Calu3 (cell line): ENCODE data around the gene ARHGEF18. TPM values are rescaled to one million over a fixed set of nuclear protein-coding genes. Genes with fewer than 3 reads are reported as not detected.
A peak's percentile ranks its signal among the peaks of the same experiment; 100 is the strongest.

ENCODE experiments used
- BruUV-seq: library from RNA; stranded (reverse); fragments of 400-500 nt; replicated peaks from 2 replicates; lab custom pipeline; 2021; lab: Mats Ljungman, UMichigan
- CTCF ChIA-PET: fragments of 300-600 bp; sonication (Branson Sonifier 250); formaldehyde crosslinking; loops from one replicate; lab custom pipeline; 2022; ENCODE audit warnings: antibody characterized with exemption; lab: Charles Lee
- DNase-seq: peaks from one replicate; pipeline ENCODE4 v3.0.0; 2022
- H3K27ac Mint-ChIP-seq: one replicate; pipeline ENCODE4 v1.8.0; 2022; ENCODE audit warnings: mixed read lengths; ENCODE audit not compliant: unreplicated experiment
- H3K27me3 Mint-ChIP-seq: one replicate; pipeline ENCODE4 v1.8.0; 2022; ENCODE audit warnings: mixed read lengths; ENCODE audit not compliant: unreplicated experiment
- H3K36me3 Mint-ChIP-seq: one replicate; pipeline ENCODE4 v1.8.0; 2022; ENCODE audit warnings: mild to moderate bottlenecking, moderate library complexity, mixed read lengths; ENCODE audit not compliant: insufficient read depth, unreplicated experiment
- H3K4me1 Mint-ChIP-seq: one replicate; pipeline ENCODE4 v1.8.0; 2022; ENCODE audit warnings: mild to moderate bottlenecking, low read depth, mixed read lengths; ENCODE audit not compliant: unreplicated experiment
- H3K4me3 Mint-ChIP-seq: one replicate; pipeline ENCODE4 v1.8.0; 2022; ENCODE audit warnings: mild to moderate bottlenecking, low read depth, moderate library complexity, mixed read lengths; ENCODE audit not compliant: unreplicated experiment
- H3K9me3 Mint-ChIP-seq: one replicate; pipeline ENCODE4 v1.8.0; 2022; ENCODE audit warnings: low read depth, mixed read lengths; ENCODE audit not compliant: unreplicated experiment
- intact Hi-C: fragments of 100-400 bp; cut with micrococcal nuclease; formaldehyde crosslinking; loops from one replicate; pipeline ENCODE4 v1.10.0; 2022; ENCODE audit not compliant: unreplicated experiment
- total RNA-seq: library from RNA; stranded (reverse); gene quantifications from 2 replicates; pipeline ENCODE4 v1.2.3, GENCODE V29; 2022
- TF ChIP-seq, protein P1 (sequence below): fragments of 200-600 bp; IDR thresholded peaks from one replicate; pipeline ENCODE4 v1.8.0; 2022; ENCODE audit warnings: antibody characterized with exemption; ENCODE audit not compliant: unreplicated experiment

ARHGEF18 gene
- total RNA-seq, 1 experiment from 2014 or later: 31.9 TPM

DNA sequence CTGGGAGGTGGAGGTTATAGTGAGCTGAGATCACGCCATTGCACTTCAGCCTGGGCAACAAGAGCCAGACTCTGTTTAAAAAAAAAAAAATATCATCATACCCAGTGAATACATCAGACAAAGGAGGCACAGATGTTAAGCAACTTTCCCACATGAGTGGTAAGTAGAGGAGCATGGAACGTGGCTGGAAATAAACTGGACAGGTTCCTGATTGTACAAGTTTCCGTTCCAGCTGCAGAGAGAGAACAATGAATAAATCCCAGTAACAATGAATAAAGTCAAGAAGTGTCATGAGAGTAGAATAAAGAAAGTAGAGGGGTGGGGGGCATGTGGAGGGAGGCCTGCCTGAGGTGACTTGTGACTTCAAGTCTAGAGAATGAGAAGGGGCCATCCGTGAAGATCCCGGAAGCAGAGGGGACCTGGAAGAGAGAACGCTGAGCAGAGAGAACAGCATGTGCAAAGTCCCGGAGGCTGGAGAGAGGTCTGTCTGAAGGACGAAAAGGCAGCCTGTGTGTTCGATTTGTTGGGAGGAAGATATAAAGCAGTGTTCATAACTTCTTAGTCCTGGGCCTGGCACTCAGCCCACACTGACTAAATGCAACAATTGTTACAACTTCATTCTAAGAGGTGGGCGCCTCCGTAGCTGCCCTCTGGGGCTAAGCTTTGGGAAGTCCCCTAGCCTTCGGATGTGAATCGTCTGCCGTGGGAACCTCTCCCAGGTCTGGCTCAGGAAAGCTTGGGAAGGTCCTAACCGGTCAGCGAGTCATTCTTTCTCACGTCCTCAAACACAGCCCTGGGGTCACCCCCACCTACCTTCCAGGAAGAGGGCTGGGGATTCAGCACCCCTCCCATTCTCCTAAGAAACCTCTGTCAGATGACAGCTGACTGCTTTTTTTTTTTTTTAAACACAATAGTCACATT lies 15.3 kb upstream of the ARHGEF18 start:
- CTCF ChIA-PET: interaction anchor here (0.7 kb wide), 1 partner anchor 172 kb away, joined by 3 read pairs; no protein-coding TSS in a partner anchor
- Mint-ChIP-seq H3K27me3 (peaks cover 20% of the 10 kb centered on the region), H3K27ac (no peak overlapping the region), H3K4me3 (no peak overlapping the region), H3K4me1 (no peaks in the 10 kb centered on the region), H3K36me3 (no peaks in the 10 kb centered on the region), H3K9me3 (no peaks in the 10 kb centered on the region)
- intact Hi-C loops: no loop called here
- TF ChIP-seq, protein P1, sequence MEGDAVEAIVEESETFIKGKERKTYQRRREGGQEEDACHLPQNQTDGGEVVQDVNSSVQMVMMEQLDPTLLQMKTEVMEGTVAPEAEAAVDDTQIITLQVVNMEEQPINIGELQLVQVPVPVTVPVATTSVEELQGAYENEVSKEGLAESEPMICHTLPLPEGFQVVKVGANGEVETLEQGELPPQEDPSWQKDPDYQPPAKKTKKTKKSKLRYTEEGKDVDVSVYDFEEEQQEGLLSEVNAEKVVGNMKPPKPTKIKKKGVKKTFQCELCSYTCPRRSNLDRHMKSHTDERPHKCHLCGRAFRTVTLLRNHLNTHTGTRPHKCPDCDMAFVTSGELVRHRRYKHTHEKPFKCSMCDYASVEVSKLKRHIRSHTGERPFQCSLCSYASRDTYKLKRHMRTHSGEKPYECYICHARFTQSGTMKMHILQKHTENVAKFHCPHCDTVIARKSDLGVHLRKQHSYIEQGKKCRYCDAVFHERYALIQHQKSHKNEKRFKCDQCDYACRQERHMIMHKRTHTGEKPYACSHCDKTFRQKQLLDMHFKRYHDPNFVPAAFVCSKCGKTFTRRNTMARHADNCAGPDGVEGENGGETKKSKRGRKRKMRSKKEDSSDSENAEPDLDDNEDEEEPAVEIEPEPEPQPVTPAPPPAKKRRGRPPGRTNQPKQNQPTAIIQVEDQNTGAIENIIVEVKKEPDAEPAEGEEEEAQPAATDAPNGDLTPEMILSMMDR: no peak
- BruUV-seq: no TSS peak
- peak; percentile 16 for DNase-seq

DNA sequence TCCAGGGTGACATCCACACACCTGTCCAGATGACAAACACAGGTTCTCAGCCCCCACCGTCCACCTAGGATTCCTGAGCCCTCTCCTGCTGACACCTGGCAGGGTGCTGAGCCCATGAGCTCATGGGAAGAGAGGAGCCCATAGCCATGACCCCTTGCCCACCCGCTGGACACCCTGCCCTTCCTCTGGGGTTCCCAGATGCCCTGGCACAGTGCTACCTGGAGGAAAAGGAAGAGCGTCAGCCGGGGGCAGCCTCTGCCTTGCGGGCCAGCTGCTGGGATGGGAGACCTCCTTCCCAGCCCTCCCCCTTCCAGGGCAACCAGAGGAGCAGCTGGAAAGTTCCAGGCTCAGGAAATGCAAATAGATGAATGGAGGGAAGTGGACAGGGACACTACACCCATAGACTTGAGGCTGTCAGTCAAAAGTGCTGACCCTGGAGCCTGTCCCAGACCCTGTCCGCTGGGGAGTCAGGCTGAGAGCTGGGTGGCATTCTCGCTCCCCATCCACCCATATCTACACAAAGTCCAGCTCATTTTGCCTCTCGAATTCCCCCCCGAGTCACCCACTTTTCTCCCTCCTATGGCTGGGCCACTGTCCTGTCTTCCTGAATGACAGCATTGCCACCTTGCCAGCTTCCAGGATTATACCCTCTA lies 12.3 kb upstream of the ARHGEF18 start:
- TF ChIP-seq, protein P1: no peak
- Mint-ChIP-seq H3K9me3 (no peaks in the 10 kb centered on the region), H3K4me3 (no peak overlapping the region), H3K36me3 (peaks cover 5% of the 10 kb centered on the region), H3K4me1 (no peaks in the 10 kb centered on the region), H3K27me3 (peaks cover 26% of the 10 kb centered on the region), H3K27ac (no peak overlapping the region)
- CTCF ChIA-PET: interaction anchor here (0.6 kb wide), 1 partner anchor 29 kb away, joined by 5 read pairs; no protein-coding TSS in a partner anchor
- intact Hi-C loops: no loop called here
- DNase-seq: no peak
- BruUV-seq: no TSS peak

DNA sequence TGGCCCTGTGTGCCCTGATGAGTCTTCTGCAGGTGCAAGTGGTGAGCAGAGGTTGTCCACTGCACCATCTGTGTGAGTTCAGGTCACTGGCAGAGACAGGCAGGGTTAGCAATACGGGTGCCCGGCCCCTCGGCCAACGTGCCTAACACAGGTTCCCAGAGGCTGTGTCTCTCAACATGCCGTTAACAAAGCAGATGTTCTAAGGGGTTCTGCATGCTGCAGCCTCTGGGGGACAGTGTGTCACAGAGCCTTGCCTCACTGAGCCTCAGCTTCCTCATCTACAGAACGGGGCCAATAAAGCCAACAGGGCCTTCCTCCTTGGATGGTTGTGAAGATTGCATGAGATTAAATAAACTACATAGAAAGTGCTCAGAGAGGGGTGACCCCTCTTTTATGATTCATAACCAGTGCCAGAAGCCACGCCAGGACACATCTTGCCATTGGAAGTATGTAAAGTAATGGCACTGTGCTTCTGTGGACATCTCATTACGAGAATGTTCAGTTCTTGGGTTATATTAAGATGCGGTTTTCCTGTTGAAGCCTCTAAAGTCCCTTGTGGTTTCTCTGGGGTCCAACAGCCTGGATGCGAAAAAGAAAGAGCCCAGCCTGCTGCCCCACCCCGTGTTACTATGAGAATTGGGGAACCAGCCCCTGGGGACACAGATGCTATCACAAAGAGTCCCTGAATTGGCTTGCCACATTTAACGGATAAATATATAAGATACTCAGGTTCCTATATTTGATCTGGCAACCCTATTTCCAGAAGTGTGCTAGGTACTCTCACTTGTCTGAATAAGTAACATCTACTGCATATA lies 11.2 kb upstream of the ARHGEF18 start:
- Mint-ChIP-seq H3K4me3 (no peak overlapping the region), H3K4me1 (no peaks in the 10 kb centered on the region), H3K36me3 (peaks cover 5% of the 10 kb centered on the region), H3K9me3 (no peaks in the 10 kb centered on the region), H3K27me3 (peaks cover 26% of the 10 kb centered on the region), H3K27ac (no peak overlapping the region)
- intact Hi-C loops: no loop called here
- DNase-seq: no peak
- CTCF ChIA-PET: no interaction called here
- TF ChIP-seq, protein P1: no peak
- no TSS peak for BruUV-seq
